ENCODE measurements around the gene PPP2R5B.
"Not testable (repeated sequence)": the region's sequence is repeated elsewhere in the genome, so short reads cannot be mapped to it uniquely, and the experiment has no call there.

The PPP2R5B gene

GRCh38 chr11:64974124-64974523, 49.6 kb downstream of the PPP2R5B start:
- DNase-seq (ENCODE audit: low read depth in 2 of 2), result no peak

GRCh38 chr11:64976651-64977050, 52.2 kb downstream of the PPP2R5B start:
- DNase-seq (ENCODE audit: low read depth in 2 of 2), result no peak

GRCh38 chr11:64983339-64983738, 58.9 kb downstream of the PPP2R5B start:
- DNase-seq (ENCODE audit: low read depth in 2 of 2), result not testable (repeated sequence)
